Neuron (in vitro differentiated cells): Measurements from ENCODE around the gene ERICH6B.

Experiments
- H2AFZ ChIP-seq: one replicate; pipeline ENCODE4 v1.6.1; 2013; ENCODE audit warnings: low read depth, mild to moderate bottlenecking, inconsistent platforms, low read length, moderate library complexity
- H3K27me3 ChIP-seq: one replicate; pipeline ENCODE4 v1.6.1; 2013; ENCODE audit warnings: low read length; ENCODE audit not compliant: insufficient read depth
- H3K36me3 ChIP-seq: one replicate; pipeline ENCODE4 v1.6.1; 2013; ENCODE audit warnings: low read length; ENCODE audit not compliant: insufficient read depth
- H3K4me1 ChIP-seq: one replicate; pipeline ENCODE4 v1.6.1; 2013; ENCODE audit warnings: low read length; ENCODE audit not compliant: insufficient read depth
- H3K4me3 ChIP-seq: 2 replicates; pipeline ENCODE4 v1.5.1; 2013; ENCODE audit warnings: mild to moderate bottlenecking, low read length, moderate library complexity
- H3K9me3 ChIP-seq: one replicate; pipeline ENCODE4 v1.6.1; 2013; ENCODE audit warnings: low read length

Gene ERICH6B

DNA sequence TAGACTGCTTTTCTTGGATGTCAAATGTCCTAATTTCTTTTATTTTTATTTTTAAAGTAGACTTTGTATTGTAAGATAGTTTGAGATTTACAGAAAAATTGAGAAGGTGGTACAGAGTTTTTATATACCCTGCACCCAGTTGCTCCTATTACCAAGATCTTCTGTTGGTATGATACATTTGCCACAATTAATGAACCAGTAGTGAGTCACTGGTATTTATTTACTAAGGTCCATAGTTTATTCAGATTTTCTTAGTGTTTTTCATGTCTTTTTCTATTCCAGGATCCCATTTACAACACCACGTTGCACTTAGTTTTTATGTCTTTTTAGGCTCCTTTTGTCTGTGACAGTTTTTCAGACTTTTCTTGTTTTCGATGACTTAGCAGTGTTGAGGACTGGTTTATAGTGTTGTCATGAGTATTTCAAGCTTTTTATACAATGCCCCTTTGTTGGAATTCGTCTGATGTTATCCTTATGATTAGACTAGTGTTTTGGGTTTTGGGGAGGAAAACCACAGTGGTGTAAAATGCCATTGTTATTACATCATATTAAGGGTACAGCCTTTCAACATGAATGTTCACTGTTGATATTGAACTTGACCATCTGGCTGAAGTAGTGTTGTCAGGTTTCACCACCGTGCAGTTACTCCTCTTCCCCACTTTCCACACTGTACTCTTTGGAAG, 114.9 kb downstream of the ERICH6B start:
- no peak overlapping the region for H3K4me3 ChIP-seq

DNA sequence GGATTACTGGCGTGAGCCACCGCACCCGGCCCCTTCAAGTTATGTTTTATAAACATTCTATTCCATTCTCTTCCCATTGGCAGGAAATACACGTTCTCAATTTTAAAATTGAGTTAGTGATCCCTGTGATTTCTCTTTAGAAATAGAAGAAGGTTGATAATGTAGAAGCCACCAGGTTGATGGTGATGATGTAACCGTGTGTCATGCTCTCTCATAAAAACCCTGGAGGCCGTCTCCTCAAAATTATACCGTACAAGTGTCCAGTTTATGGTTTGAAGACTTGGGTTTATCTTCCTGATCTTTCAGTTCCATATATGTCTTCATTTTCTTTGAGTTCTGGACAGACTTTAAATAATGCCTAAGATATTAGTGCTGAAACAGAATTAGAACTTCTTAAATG, 118.6 kb downstream of the ERICH6B start:
- H3K4me1 ChIP-seq, result no peaks in the 10 kb centered on the region
- peaks cover 58% of the 10 kb centered on the region for H3K36me3 ChIP-seq
- no peaks in the 10 kb centered on the region for H3K27me3 ChIP-seq
- no peak overlapping the region for H3K4me3 ChIP-seq
- H2AFZ ChIP-seq, result no peak overlapping the region
- H3K9me3 ChIP-seq, result peaks cover 8% of the 10 kb centered on the region

More for the DNA sequence above, 114.9 kb downstream of the ERICH6B start:
- Histone ChIP-seq H3K27me3 (no peaks in the 10 kb centered on the region), H3K4me1 (no peaks in the 10 kb centered on the region), H3K36me3 (peaks cover 75% of the 10 kb centered on the region), H2AFZ (no peak overlapping the region), H3K9me3 (peaks cover 8% of the 10 kb centered on the region)

DNA sequence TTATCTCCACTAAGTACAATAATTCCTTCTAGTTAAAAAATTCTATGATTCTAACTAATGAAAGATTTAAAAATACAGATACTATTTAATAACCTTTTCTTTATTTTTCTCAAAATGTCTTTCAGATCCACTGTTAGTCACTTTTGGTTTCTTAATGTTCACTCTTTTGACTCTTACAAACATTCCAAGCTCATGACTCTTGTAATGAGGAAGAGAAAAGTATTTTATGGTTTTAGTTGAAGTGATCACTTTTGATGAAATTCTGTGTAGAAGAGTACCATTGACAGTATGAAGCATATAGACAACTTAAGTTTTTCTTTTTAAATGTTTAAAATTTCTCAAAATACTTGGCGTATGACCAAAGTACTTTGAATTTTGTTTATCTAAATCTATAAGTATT, 123.0 kb downstream of the ERICH6B start:
- H3K9me3 ChIP-seq, result peaks cover under 1% of the 10 kb centered on the region
- H3K27me3 ChIP-seq, result no peaks in the 10 kb centered on the region
- H3K4me1 ChIP-seq, result no peaks in the 10 kb centered on the region
- H3K36me3 ChIP-seq, result peaks cover 50% of the 10 kb centered on the region
- no peak overlapping the region for H3K4me3 ChIP-seq
- no peak overlapping the region for H2AFZ ChIP-seq
